GM21737 (cell line): Measurements from ENCODE around the gene ARFGEF3.
"Not testable (repeated sequence)": the region's sequence is repeated elsewhere in the genome, so short reads cannot be mapped to it uniquely, and the experiment has no call there.

Experiments used
- ATAC-seq: cut with Tn5 transposase; IDR thresholded peaks from one replicate; pipeline ENCODE4 v1.9.1; 2021; ENCODE audit warnings: mild to moderate bottlenecking, moderate library complexity; ENCODE audit not compliant: unreplicated experiment

Gene ARFGEF3

GRCh38 chr6:138266095-138266494 lies 104.4 kb downstream of the ARFGEF3 start:
- ATAC-seq, result no peak

DNA sequence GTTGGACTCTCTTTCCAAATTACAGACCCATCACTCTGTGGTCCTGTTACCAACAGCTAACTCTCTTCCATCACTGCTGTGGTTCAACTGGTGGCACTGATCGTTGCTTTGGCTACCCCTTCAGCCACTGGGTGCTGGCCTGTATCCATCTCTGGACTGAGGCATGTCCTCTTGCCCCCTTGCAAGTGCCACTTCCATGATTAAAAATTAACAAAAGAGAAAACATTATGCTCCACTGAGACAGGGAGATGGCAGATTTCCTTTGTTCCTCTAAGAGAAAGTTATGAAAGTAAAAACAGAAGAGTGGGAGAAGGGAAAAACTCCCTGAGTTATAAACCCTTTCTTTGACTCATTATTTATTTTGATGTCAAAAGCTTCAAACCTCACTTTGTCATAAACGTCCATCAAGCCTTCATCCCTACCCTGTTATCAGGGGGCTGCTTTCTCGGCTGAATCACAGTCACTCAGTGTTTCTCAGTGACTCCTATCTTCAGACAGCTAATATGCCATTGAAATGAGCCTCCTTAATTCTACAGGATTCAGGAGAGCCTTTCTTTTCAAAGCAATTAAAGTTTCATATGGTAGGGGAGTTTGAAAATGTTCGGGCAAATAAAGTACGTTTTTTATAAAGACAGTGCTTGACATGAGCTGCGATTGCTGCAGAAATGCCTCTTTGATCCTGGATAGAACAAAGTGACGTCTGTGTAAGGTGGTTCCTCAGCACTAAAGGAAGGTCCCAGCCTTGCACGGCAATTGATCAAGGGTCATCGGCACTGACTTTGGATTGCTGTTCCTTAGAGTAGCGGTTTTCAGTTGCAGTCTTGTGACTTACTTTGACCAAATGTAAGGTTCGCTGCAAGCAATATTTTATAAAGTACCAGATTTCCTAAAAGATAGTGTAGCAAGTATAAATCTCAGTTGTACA lies 106.5 kb downstream of the ARFGEF3 start:
- no peak for ATAC-seq

GRCh38 chr6:138271451-138271850 lies 109.7 kb downstream of the ARFGEF3 start:
- ATAC-seq, result no peak

- no peak for ATAC-seq
Observed at GRCh38 chr6:138272533-138273315, 111.0 kb downstream of the ARFGEF3 start.

- ATAC-seq, result no peak
Observed at GRCh38 chr6:138275976-138276375, 114.2 kb downstream of the ARFGEF3 start.

- no peak for ATAC-seq
Observed at GRCh38 chr6:138277835-138278234, 116.1 kb downstream of the ARFGEF3 start.

- ATAC-seq, result no peak
Observed at GRCh38 chr6:138278326-138278725, 116.6 kb downstream of the ARFGEF3 start.

- ATAC-seq, result no peak
Observed at GRCh38 chr6:138285800-138286199, 124.1 kb downstream of the ARFGEF3 start.

DNA sequence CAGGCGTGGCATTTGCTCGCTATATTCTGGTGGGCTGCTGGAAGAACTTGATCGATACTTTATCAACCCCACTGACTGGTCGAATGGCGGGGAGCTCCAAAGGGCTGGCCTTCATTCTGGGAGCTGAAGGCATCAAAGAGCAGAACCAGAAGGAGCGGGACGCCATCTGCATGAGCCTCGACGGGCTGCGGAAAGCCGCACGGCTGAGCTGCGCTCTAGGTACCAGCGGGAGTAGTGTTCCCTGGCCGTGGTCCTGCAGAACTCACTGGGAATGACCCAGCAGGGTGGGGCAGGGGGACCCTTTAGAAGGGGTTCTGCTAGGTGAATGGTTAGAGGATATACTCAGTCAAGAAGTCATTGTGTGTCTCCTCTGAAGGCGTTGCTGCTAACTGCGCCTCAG lies 125.0 kb downstream of the ARFGEF3 start:
- no peak for ATAC-seq

- no peak for ATAC-seq
Observed at GRCh38 chr6:138287144-138287955, 125.6 kb downstream of the ARFGEF3 start.

- not testable (repeated sequence) for ATAC-seq
Observed at GRCh38 chr6:138288428-138289085, 126.8 kb downstream of the ARFGEF3 start.

DNA sequence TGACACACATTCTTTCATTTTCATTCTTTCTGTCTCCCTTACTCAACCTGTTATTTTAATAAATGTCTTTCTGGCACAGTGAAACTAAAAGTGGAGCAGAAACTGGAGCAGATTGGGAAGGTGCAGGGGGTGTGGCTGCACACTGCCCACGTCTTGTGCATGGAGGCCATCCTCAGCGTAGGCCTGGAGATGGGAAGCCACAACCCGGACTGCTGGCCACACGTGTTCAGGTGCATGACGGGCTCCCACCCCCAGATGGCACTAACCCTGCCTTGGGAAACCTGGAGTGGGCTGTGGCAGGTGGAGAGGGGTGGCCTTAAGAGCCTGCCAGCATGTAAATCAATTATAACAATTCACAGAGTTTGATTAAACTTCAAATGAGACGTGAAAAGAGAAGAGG lies 128.0 kb downstream of the ARFGEF3 start:
- ATAC-seq, result no peak

DNA sequence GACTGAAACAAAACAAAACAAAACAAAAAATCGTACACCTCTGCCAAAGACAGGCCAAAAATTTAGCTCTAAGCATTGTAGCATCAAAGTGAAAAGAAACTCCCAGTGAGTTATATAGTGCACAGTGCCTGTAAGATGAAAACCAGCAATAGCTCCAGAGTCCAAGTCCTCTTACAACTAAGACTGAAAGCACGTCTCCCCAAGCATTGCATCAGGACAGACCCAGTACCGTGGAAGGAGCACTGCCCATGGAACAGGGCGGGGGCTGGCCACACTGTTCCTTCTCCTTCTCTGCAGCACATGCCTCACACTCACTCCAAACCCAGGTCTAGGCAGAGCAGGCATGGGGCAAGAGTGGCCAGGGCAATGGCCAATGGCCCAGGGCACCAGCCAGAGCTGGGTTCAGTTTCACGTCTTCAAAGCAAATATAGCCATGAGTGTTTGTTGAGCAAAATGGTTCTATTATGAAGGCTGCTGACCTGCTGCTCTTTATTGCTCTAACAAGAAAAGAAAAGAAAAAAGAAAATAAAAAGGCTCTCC lies 128.8 kb downstream of the ARFGEF3 start:
- ATAC-seq, result no peak

- no peak for ATAC-seq
Observed at GRCh38 chr6:138291036-138291848, 129.5 kb downstream of the ARFGEF3 start.

- ATAC-seq, result no peak
Observed at GRCh38 chr6:138291849-138292181, 130.1 kb downstream of the ARFGEF3 start.

DNA sequence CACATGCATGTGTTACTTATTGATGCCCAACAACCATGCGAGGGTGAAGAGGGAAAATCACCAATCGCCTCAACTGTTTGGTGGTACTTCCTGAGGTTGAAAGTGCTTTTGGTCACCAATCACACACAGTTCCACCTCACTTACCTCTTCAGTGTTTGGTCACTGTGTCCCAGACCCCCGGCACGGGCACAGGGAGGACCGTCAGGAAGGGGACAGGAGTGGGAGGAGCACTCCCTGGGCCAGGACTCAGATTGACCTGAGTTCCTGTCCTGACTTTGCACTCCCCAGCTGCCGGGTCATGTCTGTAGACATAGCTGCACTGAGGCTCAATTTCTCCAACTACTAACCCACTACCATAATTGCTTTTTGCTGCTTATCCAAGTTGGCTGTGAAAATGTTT lies 130.7 kb downstream of the ARFGEF3 start:
- no peak for ATAC-seq

GRCh38 chr6:138293428-138294395 lies 132.0 kb downstream of the ARFGEF3 start:
- no peak for ATAC-seq

DNA sequence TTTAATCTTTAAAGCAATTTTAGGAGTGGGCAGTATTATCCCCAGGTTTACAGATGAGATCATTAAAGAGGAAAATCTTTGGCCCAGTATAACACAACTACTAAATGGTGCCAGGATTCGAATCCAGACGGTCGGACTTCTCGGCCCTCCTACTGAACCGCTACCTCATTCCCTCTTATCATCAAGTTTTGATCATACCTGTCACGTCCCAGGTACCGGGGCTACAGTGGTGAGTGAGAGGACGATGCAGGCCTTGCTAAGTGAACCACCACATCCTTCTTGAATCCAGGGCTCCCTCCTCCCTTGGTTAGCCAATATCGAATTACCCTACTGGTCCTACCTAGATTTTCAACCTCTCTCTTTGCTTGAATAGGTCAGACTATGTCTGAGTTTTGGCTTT lies 134.6 kb downstream of the ARFGEF3 start:
- no peak for ATAC-seq
